ENCODE measurements around the gene CDCP2.

CDCP2 gene

GRCh38 chr1:54152696-54153095 lies at the start of gene CDCP2:
CDCP2 (minus strand) TSS chr1:54153000; CDS start chr1:54152922, 78 bp downstream.
- DNase-seq (ENCODE audit: low read depth in 2 of 2), result no peak

DNA sequence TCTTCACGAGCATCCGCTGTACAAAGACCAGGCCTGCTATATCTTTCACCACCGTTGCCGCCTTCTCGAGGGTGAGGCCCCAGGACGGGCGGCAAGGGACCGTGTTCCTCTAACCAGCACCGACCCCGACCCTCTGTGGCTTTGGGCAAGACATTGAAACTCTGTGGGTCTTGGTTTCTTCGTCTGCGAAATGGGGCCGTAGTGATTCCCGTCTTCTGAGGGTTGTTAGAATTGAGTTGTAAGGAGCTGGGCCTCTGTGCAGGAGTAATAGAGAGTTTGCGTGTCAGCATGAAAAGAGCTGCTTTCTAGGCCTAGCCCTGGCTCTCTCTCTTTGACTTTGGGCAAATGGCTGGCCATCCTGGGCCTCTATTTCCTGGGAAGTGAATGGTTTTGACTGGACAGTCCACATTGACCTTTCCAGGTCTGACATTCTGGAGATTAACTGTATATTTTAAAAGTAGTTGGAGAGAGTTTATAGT lies 47.8 kb upstream of the CDCP2 start:
- DNase-seq (ENCODE audit: low read depth in 2 of 2), result no peak

DNA sequence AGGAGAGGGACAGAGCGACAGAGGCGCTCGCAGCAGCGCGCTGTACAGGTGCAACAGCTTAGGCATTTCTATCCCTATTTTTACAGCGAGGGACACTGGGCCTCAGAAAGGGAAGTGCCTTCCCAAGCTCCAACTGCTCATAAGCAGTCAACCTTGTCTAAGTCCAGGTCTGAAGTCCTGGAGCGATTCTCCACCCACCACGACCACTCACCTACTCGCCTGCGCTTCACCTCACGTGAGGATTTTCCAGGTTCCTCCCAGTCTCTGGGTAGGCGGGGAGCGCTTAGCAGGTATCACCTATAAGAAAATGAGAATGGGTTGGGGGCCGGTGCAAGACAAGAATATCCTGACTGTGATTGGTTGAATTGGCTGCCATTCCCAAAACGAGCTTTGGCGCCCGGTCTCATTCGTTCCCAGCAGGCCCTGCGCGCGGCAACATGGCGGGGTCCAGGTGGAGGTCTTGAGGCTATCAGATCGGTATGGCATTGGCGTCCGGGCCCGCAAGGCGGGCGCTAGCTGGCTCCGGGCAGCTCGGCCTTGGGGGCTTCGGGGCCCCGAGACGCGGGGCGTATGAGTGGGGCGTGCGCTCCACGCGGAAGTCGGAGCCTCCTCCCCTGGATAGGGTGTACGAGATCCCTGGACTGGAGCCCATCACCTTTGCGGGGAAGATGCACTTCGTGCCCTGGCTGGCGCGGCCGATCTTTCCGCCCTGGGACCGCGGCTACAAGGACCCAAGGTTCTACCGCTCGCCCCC lies 47.1 kb upstream of the CDCP2 start, which contains the start of the genes CYB5RL and MRPL37:
Gene CYB5RL (minus strand): TSS at position 266 of the 754 bp plus-strand sequence. CDS start 4,414 bp downstream, outside the sequence.
Gene MRPL37 (plus strand): TSS at position 403 of the 754 bp plus-strand sequence. CDS start 77 bp downstream, at position 480.
- peak; percentile 75 to 86 for DNase-seq (ENCODE audit: low read depth in 2 of 2)

GRCh38 chr1:54199151-54199764 lies 46.5 kb upstream of the CDCP2 start:
- DNase-seq (ENCODE audit: low read depth in 2 of 2), result no peak

DNA sequence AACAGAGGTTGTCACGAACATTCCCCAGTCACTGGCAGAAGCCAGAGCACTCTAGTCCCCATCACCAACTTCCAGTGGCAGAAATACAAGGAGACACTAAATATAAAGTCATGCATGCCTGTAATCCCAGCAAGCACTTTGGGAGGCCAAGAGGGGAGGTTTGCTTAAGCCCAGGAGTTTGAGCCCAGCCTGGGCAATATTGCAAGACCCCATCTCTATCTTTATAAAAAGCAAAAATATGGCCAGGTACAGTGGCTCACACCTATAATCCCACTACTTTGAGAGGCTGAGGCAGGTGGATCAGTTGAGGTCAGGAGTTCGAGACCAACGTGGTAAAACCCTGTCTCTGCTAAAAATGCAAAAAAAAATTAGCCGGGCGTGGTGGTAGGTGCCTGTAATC lies 40.7 kb upstream of the CDCP2 start:
- DNase-seq (ENCODE audit: low read depth in 2 of 2), result no peak

DNA sequence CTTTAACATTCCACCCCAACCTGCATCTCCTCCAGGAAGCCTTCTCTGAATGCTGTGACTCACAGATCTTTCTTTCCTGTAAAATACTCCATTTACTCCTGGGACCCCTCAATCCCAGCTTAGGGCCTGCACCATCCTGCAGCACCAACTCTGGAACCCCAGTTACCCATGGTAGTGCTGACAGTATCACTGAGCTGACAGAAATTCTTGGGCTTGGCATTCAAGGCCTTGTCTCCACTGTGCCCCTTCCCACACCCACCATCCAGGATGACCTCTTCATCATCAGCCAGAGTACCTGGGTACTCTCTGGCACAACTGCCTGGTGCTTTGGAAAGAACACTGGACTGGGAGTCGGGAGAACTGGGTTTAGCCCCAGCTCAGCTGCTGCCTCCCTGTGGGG lies 38.7 kb upstream of the CDCP2 start:
- DNase-seq (ENCODE audit: low read depth in 2 of 2), result no peak

GRCh38 chr1:54190526-54190925 lies 37.7 kb upstream of the CDCP2 start:
- no peak for DNase-seq (ENCODE audit: low read depth in 2 of 2)

DNA sequence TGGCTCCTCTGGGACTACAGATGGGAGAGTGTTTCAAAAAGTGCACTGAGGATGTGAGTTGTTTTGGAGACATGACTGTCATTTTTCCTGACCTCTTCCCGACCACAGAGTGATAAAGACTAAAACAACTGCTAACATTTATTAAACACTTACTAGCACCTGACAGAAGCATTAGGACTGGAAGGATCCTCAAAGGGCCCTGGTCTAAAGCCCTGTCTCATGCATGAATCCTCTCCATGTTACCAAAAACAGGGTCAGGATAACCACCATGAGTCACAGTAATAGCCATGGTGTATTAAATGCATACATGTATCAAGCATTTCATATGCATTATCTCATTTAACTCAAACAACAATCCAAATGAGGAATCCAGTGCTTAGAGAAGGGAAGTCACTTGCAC lies 35.5 kb upstream of the CDCP2 start:
- no peak for DNase-seq (ENCODE audit: low read depth in 2 of 2)

- no peak for DNase-seq (ENCODE audit: low read depth in 2 of 2)
Measured at GRCh38 chr1:54186056-54186455, 33.3 kb upstream of the CDCP2 start.

GRCh38 chr1:54180701-54181360 lies 28.0 kb upstream of the CDCP2 start:
- no peak for DNase-seq (ENCODE audit: low read depth in 2 of 2)

DNA sequence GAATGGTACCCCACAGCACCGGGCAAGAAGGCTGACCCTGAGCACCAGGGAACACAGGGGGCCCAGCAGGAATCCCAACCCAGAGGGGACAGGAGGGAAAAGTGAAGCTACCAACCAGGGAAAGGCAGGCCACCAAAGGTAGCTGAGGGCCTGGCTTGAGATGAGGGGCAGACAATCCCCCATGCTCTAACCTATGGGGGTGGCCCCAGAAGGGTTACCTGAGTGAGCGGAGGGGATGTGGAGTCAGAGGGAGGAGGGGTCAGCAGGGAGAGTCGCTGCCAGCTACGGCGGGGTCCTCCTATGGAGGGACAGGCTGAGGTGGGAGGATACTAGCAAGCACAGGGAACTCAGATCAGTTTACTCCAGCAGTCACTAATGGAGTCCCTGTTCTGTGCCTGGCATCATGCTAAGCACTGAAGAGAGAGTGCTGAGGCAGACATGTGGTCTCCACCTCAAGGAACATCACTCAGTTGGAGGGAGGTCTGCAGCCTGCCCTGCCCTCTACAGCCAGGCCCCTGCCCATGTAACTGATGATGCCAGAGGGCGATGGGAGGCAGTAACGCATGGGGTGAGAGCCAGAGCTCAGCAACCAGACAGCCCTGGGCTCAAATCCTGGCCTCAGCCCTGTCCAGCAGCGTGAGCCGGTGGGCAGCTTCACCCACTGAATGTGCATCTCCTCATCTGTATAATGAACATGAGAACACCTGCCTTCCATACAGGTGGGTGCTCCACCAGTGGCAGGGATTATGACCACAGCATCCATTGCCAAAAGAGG lies 25.7 kb upstream of the CDCP2 start:
- no peak for DNase-seq (ENCODE audit: low read depth in 2 of 2)

DNA sequence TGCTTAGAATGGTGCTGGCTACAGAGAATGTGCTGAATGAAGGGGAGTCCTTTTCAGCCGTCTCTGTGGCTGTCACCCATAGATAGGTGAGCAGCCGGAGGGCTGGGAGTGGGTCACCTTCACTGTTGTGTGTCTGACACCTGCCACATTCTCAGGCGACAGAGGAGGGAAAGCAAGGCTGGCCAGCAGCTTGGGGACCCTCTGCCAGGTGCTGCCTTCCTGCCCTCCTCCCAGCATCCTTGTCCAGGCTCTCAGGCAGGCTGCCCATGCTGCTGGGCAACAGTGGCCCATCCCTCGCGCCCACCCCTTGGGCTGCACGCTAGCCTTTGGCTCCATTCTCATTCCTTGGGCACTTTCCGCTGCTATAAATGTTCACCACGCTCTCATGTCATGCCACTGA lies 24.9 kb upstream of the CDCP2 start:
- DNase-seq (ENCODE audit: low read depth in 2 of 2), result no peak

GRCh38 chr1:54176621-54177327 lies 24.0 kb upstream of the CDCP2 start:
- DNase-seq (ENCODE audit: low read depth in 2 of 2), result no peak

- DNase-seq (ENCODE audit: low read depth in 2 of 2), result no peak
Measured at GRCh38 chr1:54174106-54174505, 21.3 kb upstream of the CDCP2 start.

DNA sequence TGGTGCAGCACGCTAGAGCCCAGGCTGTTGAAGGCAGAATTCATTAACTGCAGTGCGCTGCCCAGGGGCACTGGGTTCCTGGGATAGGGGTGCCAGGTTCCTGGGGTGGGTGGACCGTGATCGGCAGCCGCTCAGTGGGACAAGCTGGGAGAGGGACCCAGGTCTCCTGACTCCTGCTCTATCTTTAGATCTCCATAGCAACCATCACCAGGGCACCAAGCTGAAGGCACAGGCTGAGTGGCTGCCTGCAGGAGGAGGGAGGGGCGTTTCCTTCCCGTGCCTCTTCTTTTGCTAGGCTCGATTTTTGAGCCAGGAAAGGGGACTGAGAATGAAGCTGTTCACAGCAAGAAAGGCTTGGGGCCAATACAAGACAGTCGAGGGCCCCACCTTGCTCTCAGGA lies 20.9 kb upstream of the CDCP2 start:
- no peak for DNase-seq (ENCODE audit: low read depth in 2 of 2)

GRCh38 chr1:54172614-54173599 lies 20.1 kb upstream of the CDCP2 start:
- no peak for DNase-seq (ENCODE audit: low read depth in 2 of 2)

- no peak for DNase-seq (ENCODE audit: low read depth in 2 of 2)
Measured at GRCh38 chr1:54171606-54172005, 18.8 kb upstream of the CDCP2 start.

DNA sequence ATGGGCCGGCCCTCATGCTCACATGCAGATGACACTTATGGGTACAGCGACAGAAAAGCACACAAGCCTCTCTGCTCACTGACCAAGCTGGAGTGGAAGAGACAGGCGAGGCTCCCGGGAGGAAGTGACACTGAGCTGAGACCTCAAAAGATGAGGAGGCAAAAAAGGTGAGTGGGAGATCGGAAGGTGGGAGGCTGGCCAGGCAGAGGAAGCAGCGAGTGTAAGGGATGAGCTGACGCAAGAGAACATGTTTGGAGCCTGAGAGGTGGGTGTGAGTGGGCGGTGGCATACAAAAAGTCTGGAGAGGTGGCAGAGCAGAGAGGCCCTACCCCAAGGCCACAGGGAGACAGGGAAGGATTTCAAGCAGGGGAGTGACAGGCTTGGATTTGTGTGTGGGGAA lies 18.2 kb upstream of the CDCP2 start:
- DNase-seq (ENCODE audit: low read depth in 2 of 2), result no peak

DNA sequence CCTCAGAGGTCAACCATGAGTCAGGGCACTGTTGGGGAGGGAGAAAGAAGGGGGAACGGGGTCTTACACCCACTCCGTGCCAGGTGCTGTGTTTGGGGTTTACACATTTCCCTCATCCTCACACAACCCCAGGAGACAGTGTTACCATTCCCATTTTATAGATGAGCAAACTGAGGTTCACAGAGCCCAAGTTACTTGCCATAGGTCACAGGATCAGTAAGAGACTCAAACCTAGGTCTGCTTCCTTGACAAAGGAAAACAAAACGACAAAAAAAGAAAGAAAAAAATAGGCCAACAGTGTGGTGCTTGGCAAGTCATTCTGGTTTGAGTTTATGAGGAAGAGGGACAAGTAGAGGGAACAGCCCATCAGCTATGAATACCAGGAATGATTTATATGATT lies 16.3 kb upstream of the CDCP2 start:
- no peak for DNase-seq (ENCODE audit: low read depth in 2 of 2)
